Gastrocnemius medialis (tissue), 4 donors: Measurements from ENCODE around the gene ANXA9.

ENCODE experiments used
- POLR2A ChIP-seq, 2 donors: fragments of 450-650 bp; IDR thresholded peaks; one replicate each; pipeline ENCODE4 v1.6.1; 2017; ENCODE audit warnings: antibody characterized with exemption in 2 of 2, mild to moderate bottlenecking in 2 of 2, moderate library complexity in 2 of 2
- TF ChIP-seq, protein P1 (sequence below), 5 experiments: fragments of 450-650 bp in 3 of 5; fragments of 200-600 bp in 2 of 5; sonication (generic) in 2 of 5; IDR thresholded peaks in 4 of 5; conservative IDR thresholded peaks in 1 of 5; 1 replicate in 4 of 5; 2 replicates in 1 of 5; pipeline ENCODE4 v1.5.1; 2016 to 2019; ENCODE audit warnings: antibody characterized with exemption in 5 of 5, mild to moderate bottlenecking in 3 of 5, moderate library complexity in 3 of 5

DNA sequence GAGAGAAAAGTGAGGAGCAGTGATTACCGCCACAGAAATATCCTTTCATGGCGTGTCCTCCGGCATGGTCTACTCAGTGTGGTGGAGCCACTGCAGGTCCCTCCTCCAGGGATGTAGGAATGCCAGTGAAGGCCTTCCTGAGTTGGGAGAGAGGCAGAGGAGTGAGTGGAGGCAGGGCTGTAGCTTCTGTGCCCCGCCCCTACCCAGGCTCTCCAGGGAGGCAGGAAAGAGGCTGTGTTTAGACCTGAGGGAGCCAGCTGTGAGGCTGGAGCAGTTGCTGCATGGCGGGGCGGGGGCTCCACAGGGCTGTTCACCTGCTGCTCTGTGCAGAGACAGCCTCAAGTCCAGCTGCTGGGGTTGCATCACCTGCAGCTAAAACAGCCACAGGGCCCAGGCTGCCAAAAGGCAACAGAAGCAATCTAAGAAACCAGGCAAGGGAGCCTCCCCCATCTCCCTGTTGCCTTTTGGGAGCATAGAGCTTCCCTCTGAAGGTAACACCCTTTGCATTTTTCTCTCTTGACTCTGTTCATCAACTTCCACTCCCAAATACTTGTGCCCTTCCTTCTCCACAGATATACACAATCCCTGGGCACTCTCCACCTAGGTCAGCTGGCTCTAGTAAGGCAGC lies 801 bp upstream of the ANXA9 start:
- TF ChIP-seq, protein P1, sequence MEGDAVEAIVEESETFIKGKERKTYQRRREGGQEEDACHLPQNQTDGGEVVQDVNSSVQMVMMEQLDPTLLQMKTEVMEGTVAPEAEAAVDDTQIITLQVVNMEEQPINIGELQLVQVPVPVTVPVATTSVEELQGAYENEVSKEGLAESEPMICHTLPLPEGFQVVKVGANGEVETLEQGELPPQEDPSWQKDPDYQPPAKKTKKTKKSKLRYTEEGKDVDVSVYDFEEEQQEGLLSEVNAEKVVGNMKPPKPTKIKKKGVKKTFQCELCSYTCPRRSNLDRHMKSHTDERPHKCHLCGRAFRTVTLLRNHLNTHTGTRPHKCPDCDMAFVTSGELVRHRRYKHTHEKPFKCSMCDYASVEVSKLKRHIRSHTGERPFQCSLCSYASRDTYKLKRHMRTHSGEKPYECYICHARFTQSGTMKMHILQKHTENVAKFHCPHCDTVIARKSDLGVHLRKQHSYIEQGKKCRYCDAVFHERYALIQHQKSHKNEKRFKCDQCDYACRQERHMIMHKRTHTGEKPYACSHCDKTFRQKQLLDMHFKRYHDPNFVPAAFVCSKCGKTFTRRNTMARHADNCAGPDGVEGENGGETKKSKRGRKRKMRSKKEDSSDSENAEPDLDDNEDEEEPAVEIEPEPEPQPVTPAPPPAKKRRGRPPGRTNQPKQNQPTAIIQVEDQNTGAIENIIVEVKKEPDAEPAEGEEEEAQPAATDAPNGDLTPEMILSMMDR (IDR thresholded peaks at IDR 0.05 in 4 of 5, conservative IDR thresholded peaks at IDR 0.05 in 1 of 5): no peak
- TF ChIP-seq POLR2A (IDR thresholded peaks at IDR 0.05): no peak
